CD8-positive, alpha-beta memory T cell (primary cell): ENCODE results near the gene ANKRD31. TPM values are rescaled to one million over a fixed set of nuclear protein-coding genes. Genes with fewer than 3 reads are reported as not detected.

Experiments
- CTCF ChIA-PET: fragments of 350-600 bp; sonication (Branson Sonifier 250); formaldehyde crosslinking; loops from one replicate; lab custom pipeline; 2021; ENCODE audit warnings: antibody characterized with exemption; lab: Charles Lee
- POLR2A ChIA-PET: fragments of 350-600 bp; sonication (Branson Sonifier 250); formaldehyde crosslinking; loops from one replicate; lab custom pipeline; 2021; ENCODE audit warnings: antibody characterized with exemption; lab: Charles Lee
- DNase-seq, 5 donors: peaks; one replicate each; pipeline versions ENCODE4 v3.0.0 to v3.0.0-alpha.2; 2020 to 2022; ENCODE audit warnings: mixed read lengths in 1 of 5
- H3K27ac ChIP-seq: one replicate; pipeline ENCODE4 v1.7.0; 2013; ENCODE audit warnings: low read depth, mild to moderate bottlenecking, low read length, moderate library complexity
- H3K27me3 ChIP-seq: 2 replicates; pipeline ENCODE4 v1.7.0; 2013; ENCODE audit warnings: low read length, mild to moderate bottlenecking; ENCODE audit not compliant: insufficient read depth, poor library complexity, severe bottlenecking
- H3K36me3 ChIP-seq: 2 replicates; pipeline ENCODE4 v1.7.0; 2013; ENCODE audit warnings: mild to moderate bottlenecking, low read length, moderate library complexity; ENCODE audit not compliant: insufficient read depth
- H3K4me1 ChIP-seq: 2 replicates; pipeline ENCODE4 v1.7.0; 2013; ENCODE audit warnings: mild to moderate bottlenecking, low read length, moderate library complexity; ENCODE audit not compliant: insufficient read depth
- H3K4me3 ChIP-seq: 2 replicates; pipeline ENCODE4 v1.7.0; 2013; ENCODE audit warnings: mild to moderate bottlenecking, low read length
- H3K9me3 ChIP-seq: 2 replicates; pipeline ENCODE4 v1.7.0; 2013; ENCODE audit warnings: mild to moderate bottlenecking, low read length
- H3K27ac Mint-ChIP-seq, 8 donors: one replicate each; pipeline ENCODE4 v1.8.0; 2020 to 2021; ENCODE audit warnings: mixed read lengths in 8 of 8, mild to moderate bottlenecking in 6 of 8, inconsistent platforms in 3 of 8, moderate library complexity in 3 of 8
- H3K27me3 Mint-ChIP-seq, 2 donors: one replicate each; pipeline ENCODE4 v1.8.0; 2020 to 2021; ENCODE audit warnings: mixed read lengths in 2 of 2, mild to moderate bottlenecking in 1 of 2, moderate library complexity in 1 of 2
- H3K36me3 Mint-ChIP-seq, 3 donors: one replicate each; pipeline ENCODE4 v1.8.0; 2020 to 2021; ENCODE audit warnings: mixed read lengths in 3 of 3, inconsistent platforms in 1 of 3, mild to moderate bottlenecking in 1 of 3
- H3K4me1 Mint-ChIP-seq, 3 donors: one replicate each; pipeline ENCODE4 v1.8.0; 2020 to 2021; ENCODE audit warnings: mixed read lengths in 3 of 3, inconsistent platforms in 1 of 3, mild to moderate bottlenecking in 1 of 3
- H3K4me3 Mint-ChIP-seq, 7 donors: one replicate each; pipeline ENCODE4 v1.8.0; 2020 to 2021; ENCODE audit warnings: mixed read lengths in 7 of 7, mild to moderate bottlenecking in 6 of 7, moderate library complexity in 4 of 7, inconsistent platforms in 2 of 7
- H3K9me3 Mint-ChIP-seq, 5 donors: one replicate each; pipeline ENCODE4 v1.8.0; 2020 to 2022; ENCODE audit warnings: mixed read lengths in 5 of 5, mild to moderate bottlenecking in 3 of 5, moderate library complexity in 2 of 5, inconsistent platforms in 1 of 5
- polyA plus RNA-seq: library from polyadenylated mRNA; unstranded; fragments of 300-500 nt; fragmentation: Illumina TruSeq; gene quantifications from one replicate; pipeline ENCODE4 v1.2.3, GENCODE V29; 2021
- total RNA-seq, 2 experiments: library from RNA; stranded (reverse); gene quantifications; one replicate each; pipeline ENCODE4 v1.2.3, GENCODE V29; 2021

The ANKRD31 gene
- total and polyA plus RNA-seq, 3 experiments from 2014 or later: 0.33 to 0.66 (median 0.64) TPM

GRCh38 chr5:75054134-75054930, 182.3 kb downstream of the ANKRD31 start:
- H3K4me1 Mint-ChIP-seq: peaks cover 61 to 87% (median 86%) of the 10 kb centered on the region in 3 donors
- H3K36me3 ChIP-seq: no peaks in the 10 kb centered on the region
- CTCF ChIA-PET: interaction anchor here (0.7 to 2.4 kb wide), 9 partner anchors 13 to 288 kb away, joined by 3 to 14 read pairs (median 3); partner anchors contain the start of genes ANKRD31, GFM2, HMGCR and NSA2
- no peaks in the 10 kb centered on the region for H3K27me3 ChIP-seq
- peak overlapping the region; percentile 88 to 98 (median 93) for H3K4me3 Mint-ChIP-seq
- H3K9me3 ChIP-seq: no peaks in the 10 kb centered on the region
- H3K27me3 Mint-ChIP-seq: peaks cover 0 to 4% of the 10 kb centered on the region in 2 donors
- peaks cover 81% of the 10 kb centered on the region for H3K4me1 ChIP-seq
- no peak for DNase-seq
- POLR2A ChIA-PET: interaction anchor here (0.6 to 1.1 kb wide), 5 partner anchors 10 to 433 kb away, joined by 3 to 9 read pairs (median 4); partner anchors contain the start of gene ANKRD31
- H3K27ac ChIP-seq: peak overlapping the region; percentile 68
- H3K9me3 Mint-ChIP-seq: no peaks in the 10 kb centered on the region
- peaks cover 0 to 6% (median 0%) of the 10 kb centered on the region in 3 donors for H3K36me3 Mint-ChIP-seq
- H3K4me3 ChIP-seq: peak overlapping the region; percentile 67
- H3K27ac Mint-ChIP-seq: peak overlapping the region; percentile 88 to 95 (median 94)

- Mint-ChIP-seq H3K27me3 (peaks cover 0 to 3% of the 10 kb centered on the region in 2 donors), H3K36me3 (peaks cover 0 to 7% (median 0%) of the 10 kb centered on the region in 3 donors), H3K4me1 (peaks cover 66 to 87% (median 86%) of the 10 kb centered on the region in 3 donors), H3K27ac (peak overlapping the region; percentile 88 to 95 (median 94)), H3K4me3 (peak overlapping the region; percentile 88 to 98 (median 93)), H3K9me3 (no peaks in the 10 kb centered on the region)
- Histone ChIP-seq H3K4me3 (peak overlapping the region; percentile 67), H3K27ac (peak overlapping the region; percentile 68), H3K36me3 (no peaks in the 10 kb centered on the region), H3K9me3 (no peaks in the 10 kb centered on the region), H3K27me3 (no peaks in the 10 kb centered on the region), H3K4me1 (peaks cover 81% of the 10 kb centered on the region)
- CTCF ChIA-PET: interaction anchor here (0.7 to 4.9 kb wide), 10 partner anchors 12 to 287 kb away, joined by 3 to 30 read pairs (median 5); partner anchors contain the start of genes ANKRD31, GFM2, HMGCR and NSA2
- POLR2A ChIA-PET: interaction anchor here (0.6 to 1.8 kb wide), 5 partner anchors 19 to 432 kb away, joined by 3 to 17 read pairs (median 4); partner anchors contain the start of gene ANKRD31
- DNase-seq: peak; percentile 14 to 78 (median 60)
Observed at GRCh38 chr5:75053304-75054133, 183.2 kb downstream of the ANKRD31 start.

GRCh38 chr5:75053054-75053303, 183.7 kb downstream of the ANKRD31 start:
- Histone ChIP-seq H3K4me1 (peaks cover 81% of the 10 kb centered on the region), H3K9me3 (no peaks in the 10 kb centered on the region), H3K4me3 (peak overlapping the region; percentile 67), H3K27me3 (no peaks in the 10 kb centered on the region), H3K36me3 (no peaks in the 10 kb centered on the region), H3K27ac (peak overlapping the region; percentile 68)
- H3K27ac Mint-ChIP-seq: peak overlapping the region in 1 of 8 donors; percentile 59
- peaks cover 0 to 9% (median 0%) of the 10 kb centered on the region in 3 donors for H3K36me3 Mint-ChIP-seq
- DNase-seq: peak in 4 of 5 donors; percentile 25 to 65 (median 50)
- no peaks in the 10 kb centered on the region for H3K9me3 Mint-ChIP-seq
- H3K27me3 Mint-ChIP-seq: peaks cover 0 to 3% of the 10 kb centered on the region in 2 donors
- peak overlapping the region in 5 of 7 donors; percentile 68 to 98 (median 95) for H3K4me3 Mint-ChIP-seq
- CTCF ChIA-PET: interaction anchor here (0.8 to 4.9 kb wide), 7 partner anchors 12 to 286 kb away, joined by 3 to 37 read pairs (median 7); partner anchors contain the start of genes ANKRD31, GFM2, HMGCR and NSA2
- H3K4me1 Mint-ChIP-seq: peaks cover 71 to 87% (median 86%) of the 10 kb centered on the region in 3 donors
- POLR2A ChIA-PET: interaction anchor here (1.1 to 1.8 kb wide), 3 partner anchors 18 to 184 kb away, joined by 3 to 17 read pairs (median 5); partner anchors contain the start of gene ANKRD31

- Histone ChIP-seq H3K4me1 (peaks cover 81% of the 10 kb centered on the region), H3K9me3 (no peaks in the 10 kb centered on the region), H3K36me3 (no peaks in the 10 kb centered on the region), H3K4me3 (peak within 1 kb of the TSS; percentile 70), H3K27me3 (no peaks in the 10 kb centered on the region), H3K27ac (peak within 1 kb of the TSS; percentile 68)
- ChIA-PET CTCF (interaction anchor here (0.8 to 4.9 kb wide), 5 partner anchors 11 to 286 kb away, joined by 3 to 37 read pairs (median 7); partner anchors contain the start of genes ANKRD31, GFM2 and NSA2), POLR2A (interaction anchor here (0.6 to 1.8 kb wide), 6 partner anchors 17 to 185 kb away, joined by 3 to 17 read pairs (median 5); partner anchors contain the start of gene ANKRD31)
- Mint-ChIP-seq H3K27me3 (peaks cover 0 to 3% of the 10 kb centered on the region in 2 donors), H3K27ac (peak within 1 kb of the TSS; percentile 41 to 95 (median 94)), H3K4me1 (peaks cover 72 to 87% (median 86%) of the 10 kb centered on the region in 3 donors), H3K36me3 (peaks cover 0 to 13% (median 0%) of the 10 kb centered on the region in 3 donors), H3K9me3 (no peaks in the 10 kb centered on the region), H3K4me3 (peak within 1 kb of the TSS; percentile 88 to 98 (median 96))
- DNase-seq: peak; percentile 7 to 63 (median 51)
Observed at GRCh38 chr5:75052192-75053053, 184.3 kb downstream of the ANKRD31 start, which contains the start of gene GCNT4. Gene GCNT4, minus strand, starts transcription at chr5:75052558. Its CDS starts 22,521 bp downstream, at chr5:75030037.

GRCh38 chr5:75051217-75051751, 185.4 kb downstream of the ANKRD31 start:
- Histone ChIP-seq H3K9me3 (no peaks in the 10 kb centered on the region), H3K27ac (no peak overlapping the region), H3K4me1 (peaks cover 73% of the 10 kb centered on the region), H3K4me3 (peak overlapping the region; percentile 70), H3K36me3 (no peaks in the 10 kb centered on the region), H3K27me3 (no peaks in the 10 kb centered on the region)
- Mint-ChIP-seq H3K4me3 (peak overlapping the region; percentile 88 to 97 (median 94)), H3K9me3 (no peaks in the 10 kb centered on the region), H3K36me3 (peaks cover under 1 to 24% (median 8%) of the 10 kb centered on the region in 3 donors), H3K4me1 (peaks cover 68 to 86% (median 85%) of the 10 kb centered on the region in 3 donors), H3K27me3 (peaks cover 0 to 3% of the 10 kb centered on the region in 2 donors), H3K27ac (peak overlapping the region; percentile 26 to 95 (median 92))
- CTCF ChIA-PET: interaction anchor here (1.1 to 4.9 kb wide), 10 partner anchors 11 to 214 kb away, joined by 3 to 37 read pairs (median 8); partner anchors contain the start of gene ANKRD31
- POLR2A ChIA-PET: interaction anchor here (1.7 to 1.8 kb wide), 2 partner anchors 185 to 186 kb away, joined by 7 to 17 read pairs; partner anchors contain the start of gene ANKRD31
- DNase-seq: peak in 2 of 5 donors; percentile 23 to 56

- CTCF ChIA-PET: interaction anchor here (0.6 to 4.9 kb wide), 24 partner anchors 10 to 286 kb away, joined by 3 to 37 read pairs (median 4); partner anchors contain the start of genes ANKRD31 and HMGCR
- DNase-seq: peak in 2 of 5 donors; percentile 4 to 48
- Mint-ChIP-seq H3K4me3 (peak overlapping the region; percentile 69 to 97 (median 93)), H3K9me3 (no peaks in the 10 kb centered on the region), H3K36me3 (peaks cover 7 to 33% (median 15%) of the 10 kb centered on the region in 3 donors), H3K27me3 (peaks cover 0 to 3% of the 10 kb centered on the region in 2 donors), H3K4me1 (peaks cover 63 to 86% (median 85%) of the 10 kb centered on the region in 3 donors), H3K27ac (peak overlapping the region; percentile 51 to 95 (median 80))
- H3K27ac ChIP-seq: no peak overlapping the region
- H3K4me3 ChIP-seq: peak overlapping the region; percentile 70
- H3K36me3 ChIP-seq: peaks cover 3% of the 10 kb centered on the region
- no peaks in the 10 kb centered on the region for H3K9me3 ChIP-seq
- POLR2A ChIA-PET: interaction anchor here (0.9 to 1.7 kb wide), 2 partner anchors 16 to 186 kb away, joined by 3 to 7 read pairs; partner anchors contain the start of gene ANKRD31
- peaks cover 64% of the 10 kb centered on the region for H3K4me1 ChIP-seq
- H3K27me3 ChIP-seq: no peaks in the 10 kb centered on the region
Observed at GRCh38 chr5:75050415-75050814, 186.3 kb downstream of the ANKRD31 start.
